GM18951 (cell line): ENCODE results near the gene TBX2.

Experiments used
- POLR2A ChIP-seq: IDR thresholded peaks from 4 replicates; pipeline ENCODE4 v1.6.1; 2011; ENCODE audit warnings: mild to moderate bottlenecking; ENCODE audit not compliant: insufficient read length, insufficient read depth; ENCODE audit errors: extremely low read depth
- in situ Hi-C: fragments of 300-500 bp; cut with MboI; formaldehyde crosslinking; loops from one replicate; pipeline ENCODE4 v1.12.0; 2022; ENCODE audit warnings: low sequenced_read_pairs, mixed read lengths, inconsistent platforms; ENCODE audit not compliant: unreplicated experiment

Gene TBX2

DNA sequence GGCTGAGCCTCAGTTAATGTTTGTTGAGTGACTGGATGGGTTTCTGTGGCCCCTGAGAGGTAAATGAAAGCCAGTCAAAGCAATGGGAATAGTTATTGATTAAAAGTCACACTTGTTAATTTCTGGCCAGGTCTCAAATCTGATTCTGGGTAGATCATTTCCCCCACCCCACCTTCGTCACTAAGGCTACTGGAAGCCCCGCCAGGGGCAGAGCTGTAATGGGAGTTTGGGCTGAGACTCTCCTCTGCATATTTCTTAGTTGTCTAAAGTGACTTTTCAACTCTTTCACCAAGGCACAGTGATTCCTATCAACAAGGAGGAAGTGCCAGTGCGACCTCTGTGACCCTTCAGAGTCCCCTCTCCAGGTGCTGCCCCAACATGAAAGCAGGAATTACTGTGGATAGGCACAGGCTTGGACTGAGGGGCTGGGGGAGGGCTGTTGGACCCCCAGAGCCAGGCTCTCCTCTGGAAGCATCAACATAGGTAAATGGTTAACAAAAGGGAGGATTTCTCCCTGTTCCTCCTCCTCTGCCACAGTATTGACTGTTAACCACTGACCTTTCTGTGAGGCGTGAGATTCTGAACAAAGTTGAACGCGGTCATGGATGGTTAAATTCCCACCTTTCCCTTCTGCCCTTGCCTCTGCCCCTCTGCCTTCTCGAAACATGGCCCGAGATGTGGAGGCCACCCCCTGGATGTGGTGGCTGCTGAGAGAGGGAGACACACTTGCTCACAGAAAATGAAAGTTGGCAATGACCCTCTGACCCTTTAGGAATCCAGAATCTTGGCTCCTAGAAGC lies 20.8 kb upstream of the TBX2 start:
- no peak for TF ChIP-seq POLR2A
- in situ Hi-C loops = loop anchor here (25.0 kb wide), 1 partner anchor 642 kb away; no protein-coding TSS in a partner anchor

DNA sequence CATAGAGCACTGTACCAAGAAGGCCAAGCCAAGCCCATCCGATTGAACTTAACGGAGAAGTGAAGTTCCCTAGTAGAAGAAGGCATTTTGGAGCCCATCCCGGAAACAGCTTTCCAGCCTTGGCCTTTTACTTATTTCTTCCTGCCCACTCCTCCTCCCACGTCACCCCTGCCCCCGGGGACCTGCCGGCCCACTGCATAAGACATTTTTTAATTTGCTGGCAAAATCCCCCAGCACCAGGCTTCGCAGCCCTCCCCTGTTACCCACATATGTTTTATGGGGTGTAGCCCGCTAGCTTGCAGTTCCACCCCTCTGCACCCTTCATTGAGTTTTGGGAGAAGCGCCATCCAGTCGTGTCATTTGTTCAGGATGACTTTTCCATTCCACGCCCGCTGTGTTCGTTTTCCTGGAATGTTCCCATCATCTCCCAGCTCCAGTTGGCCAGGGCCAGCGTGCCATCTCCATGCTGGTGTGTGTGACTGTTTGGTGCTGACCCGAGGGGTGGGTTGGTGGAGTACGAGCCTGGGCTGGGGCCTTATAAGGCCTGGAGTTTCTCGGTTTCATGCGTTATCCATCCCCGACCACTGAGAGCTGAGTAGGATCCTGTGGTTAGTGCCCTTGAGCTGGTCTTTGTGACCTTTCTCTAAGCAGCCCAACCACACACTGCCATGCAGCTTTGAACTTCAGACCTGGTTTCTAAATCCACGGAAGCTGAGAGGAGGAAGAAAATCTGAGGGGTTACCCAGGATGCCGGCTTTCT lies 20.0 kb upstream of the TBX2 start:
- in situ Hi-C loops = loop anchor here (25.0 kb wide), 1 partner anchor 642 kb away; no protein-coding TSS in a partner anchor
- no peak for TF ChIP-seq POLR2A

DNA sequence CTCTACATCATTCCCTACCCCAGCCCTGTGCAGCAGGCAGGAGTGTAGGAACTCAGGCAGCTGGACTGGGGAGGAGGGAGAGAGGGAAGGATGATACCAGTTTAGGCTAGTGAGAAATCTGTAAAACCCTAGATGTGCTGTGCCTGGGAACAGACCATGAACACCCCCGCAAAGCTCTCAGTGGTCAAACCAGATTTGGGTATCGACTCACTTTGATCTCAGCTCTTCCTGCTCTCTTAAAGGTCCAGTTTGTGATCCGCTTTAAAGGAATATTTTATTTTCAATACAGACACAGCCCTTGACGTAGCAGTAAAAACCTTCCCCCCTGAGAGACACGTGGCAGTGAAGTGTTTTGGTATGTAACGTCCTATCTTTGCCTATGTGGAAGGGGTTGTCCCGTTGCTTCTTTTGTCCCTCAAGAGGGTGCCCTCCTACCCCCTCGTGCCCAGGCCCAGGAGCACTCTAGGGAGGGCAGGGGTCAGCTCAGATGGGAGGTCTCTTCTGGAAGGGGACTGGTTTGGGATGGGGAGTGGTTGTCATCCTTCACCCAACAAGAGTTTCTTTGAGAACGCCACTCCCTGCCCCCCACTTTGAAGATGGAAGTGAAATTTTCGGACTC lies 19.3 kb upstream of the TBX2 start:
- no peak for TF ChIP-seq POLR2A
- in situ Hi-C loops = loop anchor here (25.0 kb wide), 1 partner anchor 643 kb away; no protein-coding TSS in a partner anchor

DNA sequence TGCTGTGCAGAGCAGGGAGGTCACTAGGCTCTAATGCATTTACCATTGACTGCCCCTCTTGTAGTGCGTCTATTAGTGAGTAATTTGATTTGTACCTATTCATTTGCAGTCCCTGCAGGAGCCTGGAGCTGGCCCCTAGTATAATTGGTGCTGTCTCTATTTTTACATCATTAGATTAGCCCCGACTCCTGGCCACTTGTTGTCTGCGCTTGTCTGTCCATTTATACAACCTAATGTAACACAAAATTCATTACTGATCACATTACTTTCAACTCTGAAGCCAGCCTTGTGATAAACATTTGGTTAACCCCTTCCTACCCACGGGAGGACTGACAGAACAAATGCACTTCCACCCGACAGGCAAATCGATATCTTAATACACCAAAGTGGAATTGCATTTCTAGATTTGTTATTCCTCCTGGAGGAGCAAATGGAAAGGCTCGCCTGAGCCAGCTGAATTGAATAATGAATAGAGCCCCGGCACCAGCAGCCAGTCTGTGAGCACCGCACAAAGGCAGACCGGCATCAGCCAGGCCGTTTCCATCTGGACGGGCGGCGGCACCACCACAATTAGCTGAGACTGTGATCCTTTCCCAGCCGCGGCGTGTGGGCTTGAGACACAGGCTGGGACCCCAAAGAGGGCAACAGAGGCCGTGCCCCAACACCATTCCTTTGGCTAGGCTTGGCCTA lies 18.7 kb upstream of the TBX2 start:
- in situ Hi-C loops = loop anchor here (25.0 kb wide), 1 partner anchor 644 kb away; no protein-coding TSS in a partner anchor
- TF ChIP-seq POLR2A = no peak

DNA sequence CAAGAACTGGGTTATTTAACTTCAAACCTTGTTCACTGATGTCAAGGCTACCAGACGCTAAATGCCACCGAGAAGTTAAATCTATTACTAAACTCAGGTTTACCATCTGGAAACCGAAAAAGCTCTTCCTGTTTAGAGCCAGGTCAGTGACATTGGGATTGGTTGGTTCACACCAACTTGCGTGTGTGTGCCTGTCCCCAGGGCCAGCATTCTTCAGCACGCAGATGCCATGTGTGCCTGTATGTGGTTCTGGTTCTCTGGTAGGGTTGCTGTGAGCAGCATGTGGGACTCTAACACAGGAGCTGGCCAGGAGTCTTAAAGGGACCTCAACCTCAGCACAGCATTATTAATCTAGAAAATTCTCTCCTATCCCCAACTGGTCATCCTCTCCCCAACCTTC lies 18.1 kb upstream of the TBX2 start:
- no peak for TF ChIP-seq POLR2A
- in situ Hi-C loops = loop anchor here (25.0 kb wide), 1 partner anchor 644 kb away; no protein-coding TSS in a partner anchor

DNA sequence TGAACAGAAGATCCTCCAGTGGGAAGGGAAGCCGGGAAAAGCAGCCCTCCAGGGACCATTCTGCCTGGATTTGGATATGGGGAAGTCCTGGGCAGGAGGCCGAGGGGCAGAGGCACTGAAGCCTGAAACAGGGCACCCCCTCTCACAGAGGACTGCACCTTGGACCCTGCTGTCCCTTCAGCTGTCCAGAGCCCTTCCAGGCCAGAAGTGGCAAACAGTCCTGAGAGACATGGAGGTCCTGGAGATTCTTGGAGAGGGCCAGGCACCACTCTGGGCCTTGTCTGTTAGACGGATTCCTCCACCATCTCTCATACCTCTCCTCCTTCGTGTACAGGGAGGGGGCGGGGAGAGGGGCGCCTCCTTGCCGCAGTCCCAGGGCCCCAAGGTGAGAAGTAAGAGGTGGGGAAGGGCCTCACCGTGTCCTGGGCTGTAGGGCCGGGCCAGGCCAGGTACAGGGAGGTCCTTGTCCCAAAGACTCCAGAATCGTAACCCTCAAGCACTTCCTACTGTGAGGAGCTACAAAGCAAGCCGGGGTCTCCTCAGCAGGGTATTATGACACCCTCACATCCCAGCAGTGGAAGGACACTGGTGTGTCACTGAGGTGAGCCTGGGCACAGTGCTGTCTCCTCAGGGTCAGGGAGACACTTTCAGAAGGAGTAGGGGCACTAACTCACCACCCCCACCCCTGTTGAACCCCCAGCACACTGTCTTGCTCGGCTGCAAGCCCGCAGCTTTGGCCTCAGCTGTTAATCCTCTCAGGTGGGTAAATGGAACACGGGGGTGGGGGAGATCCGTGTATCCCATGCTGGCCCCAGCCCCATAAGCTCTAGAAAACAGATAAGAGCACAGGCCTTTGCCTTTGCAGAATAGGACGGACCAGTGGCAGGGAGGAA lies 16.6 kb upstream of the TBX2 start:
- in situ Hi-C loops = loop anchor here (25.0 kb wide), 1 partner anchor 646 kb away; no protein-coding TSS in a partner anchor

DNA sequence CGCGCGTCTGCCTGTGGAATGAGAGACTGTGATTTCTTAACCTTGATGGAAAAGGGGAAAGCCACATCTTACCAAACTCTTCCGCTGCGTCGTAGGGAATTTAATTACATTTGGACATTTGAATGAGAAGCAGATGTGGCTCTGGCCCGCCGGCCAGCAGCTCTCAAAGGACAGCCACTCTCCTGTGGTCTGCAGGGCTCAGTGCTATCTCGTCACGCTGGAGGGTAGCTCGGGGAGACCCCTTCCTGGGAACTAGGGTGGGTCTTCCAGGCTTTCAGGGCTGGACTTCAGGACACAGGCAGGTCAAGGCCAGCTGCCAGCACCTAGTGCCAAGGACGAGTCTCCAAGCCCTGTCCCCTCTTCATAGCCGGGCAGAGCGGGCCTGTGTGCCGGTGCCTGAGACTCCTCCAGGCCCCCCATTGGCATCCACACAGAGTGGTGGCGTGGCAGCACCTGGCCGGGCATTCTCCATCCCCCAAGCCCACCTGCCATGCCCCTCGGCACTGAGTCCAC lies 15.9 kb upstream of the TBX2 start:
- TF ChIP-seq POLR2A = no peak
- in situ Hi-C loops = loop anchor here (25.0 kb wide), 1 partner anchor 646 kb away; no protein-coding TSS in a partner anchor

More for the DNA sequence above, 16.6 kb upstream of the TBX2 start:
- no peak for TF ChIP-seq POLR2A

DNA sequence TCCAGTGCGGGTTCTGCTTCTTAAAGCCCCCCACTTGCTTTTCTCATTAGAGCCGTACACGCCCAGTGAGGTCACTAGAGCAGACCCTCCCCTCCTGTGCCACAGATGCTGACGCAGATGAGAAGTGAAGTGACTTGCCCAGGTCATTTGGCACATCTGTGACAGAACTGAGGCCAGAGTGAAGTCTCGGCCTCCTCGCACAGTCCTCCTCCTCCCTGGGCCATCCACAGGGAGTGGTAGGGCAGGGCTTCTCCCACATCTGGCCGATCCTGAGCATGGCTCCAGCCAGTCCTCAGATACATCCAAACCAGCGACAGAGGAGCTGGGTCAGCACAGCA lies 15.3 kb upstream of the TBX2 start:
- in situ Hi-C loops = loop anchor here (25.0 kb wide), 1 partner anchor 647 kb away; no protein-coding TSS in a partner anchor
- no peak for TF ChIP-seq POLR2A

DNA sequence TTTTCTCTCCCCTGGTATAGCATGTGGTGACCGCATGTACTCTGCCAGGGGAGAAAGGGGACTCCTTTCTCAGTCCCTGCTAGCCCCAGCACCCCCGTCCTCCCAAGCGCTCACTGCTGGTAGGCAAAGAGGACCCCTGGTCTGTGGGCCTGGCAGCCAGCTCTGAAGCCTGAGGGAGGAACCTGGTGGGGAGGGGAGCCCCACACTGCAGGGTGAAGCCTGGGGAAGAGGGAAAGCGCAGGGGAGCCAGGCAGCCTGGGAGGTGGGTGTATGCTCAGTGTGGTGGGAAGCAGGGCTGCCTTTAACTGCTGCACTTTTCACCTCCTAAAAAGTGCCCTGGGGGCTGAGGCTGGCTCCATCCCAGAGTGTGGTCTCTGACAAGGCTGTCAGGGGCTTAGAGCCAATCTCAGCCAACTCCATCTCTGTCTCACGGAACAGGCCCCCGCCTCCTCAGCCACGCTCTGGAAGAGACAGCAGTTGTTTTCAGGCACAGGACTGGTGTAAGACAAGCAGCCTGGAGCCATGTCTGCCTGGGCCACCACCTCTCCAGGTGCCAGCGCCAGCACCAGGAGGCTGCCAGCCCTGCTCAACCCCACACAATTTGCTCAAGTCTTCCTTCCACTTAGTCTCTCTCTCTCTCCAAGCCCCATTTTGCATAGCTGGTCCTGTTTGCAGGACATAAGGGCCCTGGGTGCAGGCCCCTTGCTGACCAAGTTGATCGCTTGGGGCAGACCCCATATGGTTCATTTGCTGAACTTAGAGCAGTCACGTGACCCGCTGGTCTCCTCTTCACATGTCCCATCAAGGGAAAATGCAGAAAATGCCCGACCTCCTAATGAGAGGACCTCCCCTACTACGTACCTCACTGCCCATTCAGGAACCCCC lies 14.7 kb upstream of the TBX2 start:
- in situ Hi-C loops = loop anchor here (25.0 kb wide), 1 partner anchor 648 kb away; no protein-coding TSS in a partner anchor
- TF ChIP-seq POLR2A = no peak

DNA sequence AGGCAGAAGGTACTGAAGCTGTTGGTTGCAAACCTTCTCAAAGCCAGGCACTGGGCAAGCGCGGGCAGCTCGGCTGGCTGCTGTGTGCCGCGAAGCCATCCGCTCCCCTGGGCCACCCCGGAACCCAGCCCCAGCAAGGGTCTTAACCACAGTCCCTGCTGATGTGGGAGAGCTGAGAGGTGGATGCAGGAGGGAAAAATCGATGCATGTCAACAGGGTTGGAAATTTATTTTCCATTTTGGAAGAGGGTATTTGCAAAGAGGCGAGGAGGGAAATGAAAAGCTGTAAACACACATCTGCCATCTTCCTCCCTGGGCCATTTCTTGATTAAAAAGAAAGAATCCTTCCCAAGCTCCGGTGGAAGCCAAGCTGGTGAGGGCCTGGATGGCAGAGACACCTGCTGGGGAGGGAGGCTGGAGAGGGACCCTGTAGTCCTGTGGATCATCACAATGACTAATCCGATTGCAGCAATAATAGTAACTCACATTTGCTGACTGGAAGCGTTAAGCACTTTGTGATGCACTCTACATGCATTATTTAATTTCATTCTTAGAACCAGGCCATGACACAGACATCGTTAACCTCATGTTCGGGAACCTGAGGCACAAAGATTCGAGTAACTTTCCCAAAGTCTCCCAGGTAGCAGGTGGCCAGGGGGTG lies 13.9 kb upstream of the TBX2 start:
- in situ Hi-C loops = loop anchor here (25.0 kb wide), 1 partner anchor 648 kb away; no protein-coding TSS in a partner anchor

More for the DNA sequence above, 13.9 kb upstream of the TBX2 start:
- no peak for TF ChIP-seq POLR2A
